Smooth muscle cell (in vitro differentiated cells): ENCODE data around the gene STK16. TPM values are rescaled to one million over a fixed set of nuclear protein-coding genes. Genes with fewer than 3 reads are reported as not detected.
"Not testable (repeated sequence)": the region's sequence is repeated elsewhere in the genome, so short reads cannot be mapped to it uniquely, and the experiment has no call there.

ENCODE experiments used
- DNase-seq: peaks from one replicate; lab custom pipeline; 2025; ENCODE audit not compliant: unreplicated experiment; lab: John Stamatoyannopoulos, UW
- H2AFZ ChIP-seq: fragments of 200-600 bp; sonication (generic); 2 replicates; pipeline ENCODE4 v1.6.0; 2016; ENCODE audit warnings: antibody characterized with exemption, low read depth, mild to moderate bottlenecking
- H3F3A ChIP-seq: fragments of 200-600 bp; sonication (generic); 2 replicates; pipeline ENCODE4 v1.6.0; 2017; ENCODE audit warnings: antibody characterized with exemption, low read depth
- H3K27ac ChIP-seq: fragments of 200-600 bp; sonication (generic); 2 replicates; pipeline ENCODE4 v1.5.1; 2016; ENCODE audit warnings: low read depth, mild to moderate bottlenecking
- H3K27me3 ChIP-seq: fragments of 200-600 bp; sonication (generic); 2 replicates; pipeline ENCODE4 v1.6.1; 2016; ENCODE audit warnings: low read depth, mild to moderate bottlenecking
- H3K36me3 ChIP-seq: fragments of 200-600 bp; sonication (generic); 2 replicates; pipeline ENCODE4 v1.5.1; 2016; ENCODE audit warnings: low read depth
- H3K4me1 ChIP-seq: fragments of 200-600 bp; sonication (generic); 2 replicates; pipeline ENCODE4 v1.5.1; 2016; ENCODE audit warnings: low read depth
- H3K4me2 ChIP-seq: fragments of 200-600 bp; sonication (generic); 2 replicates; pipeline ENCODE4 v1.6.0; 2016; ENCODE audit warnings: mild to moderate bottlenecking
- H3K4me3 ChIP-seq: fragments of 200-600 bp; sonication (generic); 2 replicates; pipeline ENCODE4 v1.5.1; 2016; ENCODE audit warnings: mild to moderate bottlenecking
- H3K79me2 ChIP-seq: fragments of 200-600 bp; sonication (generic); 2 replicates; pipeline ENCODE4 v1.6.0; 2016; ENCODE audit warnings: low read depth, mild to moderate bottlenecking
- H3K9ac ChIP-seq: fragments of 200-600 bp; sonication (generic); 2 replicates; pipeline ENCODE4 v1.6.0; 2016; ENCODE audit warnings: low read depth
- H3K9me3 ChIP-seq: fragments of 200-600 bp; sonication (generic); replicated peaks from 2 replicates; pipeline ENCODE4 v1.5.1; 2016; ENCODE audit warnings: low read depth
- H4K20me1 ChIP-seq: fragments of 200-600 bp; sonication (generic); 2 replicates; pipeline ENCODE4 v1.6.0; 2016; ENCODE audit warnings: low read depth
- CTCF ChIP-seq: fragments of 200-600 bp; sonication (generic); IDR thresholded peaks from 2 replicates; pipeline ENCODE4 v1.5.1; 2017; ENCODE audit warnings: borderline replicate concordance, mild to moderate bottlenecking, antibody characterized with exemption; ENCODE audit not compliant: insufficient read depth, poor library complexity, severe bottlenecking
- WGBS: methylation state at CpG from one replicate; pipeline ENCODE4 v1.1.7; 2016; ENCODE audit warnings: low lambda C conversion rate; 5-methylcytosine and 5-hydroxymethylcytosine counted together
- polyA plus RNA-seq: library from polyadenylated mRNA; unstranded; fragments of >200 nt; fragmentation: Nextera tagmentation; extraction: Ambion mirVana; gene quantifications from 2 replicates; pipeline ENCODE4 v1.2.1, GENCODE V29; 2016
- total RNA-seq: library from RNA; depleted of rRNA; stranded (reverse); fragments of >200 nt; gene quantifications from 2 replicates; pipeline ENCODE4 v1.2.3, GENCODE V29; 2014

STK16 gene
- total and polyA plus RNA-seq, 2 experiments from 2014 or later: 8.8 to 15.2 TPM

DNA sequence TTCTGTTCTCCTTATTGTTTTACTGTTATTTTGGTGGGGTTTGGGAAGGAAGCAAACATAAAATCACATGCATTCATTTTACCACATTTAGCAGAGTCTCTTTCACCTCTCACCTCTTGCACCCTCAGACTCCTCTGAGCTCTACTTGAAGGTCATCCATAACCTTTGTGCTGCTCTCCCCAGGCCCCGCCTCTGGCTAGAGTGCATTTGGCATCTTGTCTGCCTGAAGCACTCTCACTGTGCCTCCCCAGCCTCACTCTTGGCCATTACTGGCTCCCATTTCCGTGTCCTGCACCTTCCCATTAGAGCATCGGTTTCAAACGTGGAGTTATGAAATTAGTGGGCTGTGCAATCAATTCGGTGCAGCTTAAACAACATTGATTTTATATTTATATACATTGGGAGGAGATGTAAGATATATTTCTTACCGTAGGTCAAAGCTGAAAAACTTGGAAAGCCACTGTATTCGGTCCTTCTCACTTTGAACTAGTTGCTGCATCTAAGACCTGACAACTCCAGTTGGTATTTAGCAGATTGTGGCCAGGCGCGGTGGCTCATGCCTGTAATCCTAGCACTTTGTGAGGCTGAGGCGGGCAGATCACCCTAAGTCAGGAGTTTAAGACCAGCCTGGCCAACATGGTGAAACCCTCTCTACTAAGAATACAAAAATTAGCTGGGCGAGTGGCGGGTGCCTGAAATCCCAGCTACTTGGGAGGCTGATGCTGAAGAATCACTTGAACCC is 45.6 kb upstream of the STK16 start:
- WGBS: 89% methylated on average over 12 of the region's 12 CpGs

GRCh38 chr2:219200502-219201326 is 44.6 kb upstream of the STK16 start:
- not testable (repeated sequence) for H3K4me2 ChIP-seq, H3K9ac ChIP-seq, DNase-seq, H2AFZ ChIP-seq, H4K20me1 ChIP-seq, H3K36me3 ChIP-seq, H3K27me3 ChIP-seq, H3K4me1 ChIP-seq, H3F3A ChIP-seq, H3K79me2 ChIP-seq, H3K9me3 ChIP-seq, H3K27ac ChIP-seq, H3K4me3 ChIP-seq
- WGBS: 80% methylated on average over 26 of the region's 26 CpGs

More for the DNA sequence above, 45.6 kb upstream of the STK16 start:
- Histone ChIP-seq H3K4me1 (no peaks in the 10 kb centered on the region), H3K36me3 (no peaks in the 10 kb centered on the region), H4K20me1 (no peaks in the 10 kb centered on the region), H3K4me3 (no peak overlapping the region), H3K9me3 (no peaks in the 10 kb centered on the region), H3F3A (no peaks in the 10 kb centered on the region), H3K27me3 (no peaks in the 10 kb centered on the region), H3K27ac (no peak overlapping the region), H3K79me2 (no peaks in the 10 kb centered on the region), H3K4me2 (no peak overlapping the region), H3K9ac (no peak overlapping the region), H2AFZ (no peak overlapping the region)
- DNase-seq: no peak
- no peak for TF ChIP-seq CTCF

- H4K20me1 ChIP-seq, H2AFZ ChIP-seq, DNase-seq, H3K36me3 ChIP-seq, H3K4me2 ChIP-seq, H3K9ac ChIP-seq, H3K9me3 ChIP-seq, H3F3A ChIP-seq, H3K4me1 ChIP-seq, H3K4me3 ChIP-seq, H3K27me3 ChIP-seq, H3K27ac ChIP-seq, H3K79me2 ChIP-seq: not testable (repeated sequence)
- WGBS: 92% methylated on average over 21 of the region's 21 CpGs
These were observed 43.9 kb upstream of the STK16 start for GRCh38 chr2:219201331-219201730.

DNA sequence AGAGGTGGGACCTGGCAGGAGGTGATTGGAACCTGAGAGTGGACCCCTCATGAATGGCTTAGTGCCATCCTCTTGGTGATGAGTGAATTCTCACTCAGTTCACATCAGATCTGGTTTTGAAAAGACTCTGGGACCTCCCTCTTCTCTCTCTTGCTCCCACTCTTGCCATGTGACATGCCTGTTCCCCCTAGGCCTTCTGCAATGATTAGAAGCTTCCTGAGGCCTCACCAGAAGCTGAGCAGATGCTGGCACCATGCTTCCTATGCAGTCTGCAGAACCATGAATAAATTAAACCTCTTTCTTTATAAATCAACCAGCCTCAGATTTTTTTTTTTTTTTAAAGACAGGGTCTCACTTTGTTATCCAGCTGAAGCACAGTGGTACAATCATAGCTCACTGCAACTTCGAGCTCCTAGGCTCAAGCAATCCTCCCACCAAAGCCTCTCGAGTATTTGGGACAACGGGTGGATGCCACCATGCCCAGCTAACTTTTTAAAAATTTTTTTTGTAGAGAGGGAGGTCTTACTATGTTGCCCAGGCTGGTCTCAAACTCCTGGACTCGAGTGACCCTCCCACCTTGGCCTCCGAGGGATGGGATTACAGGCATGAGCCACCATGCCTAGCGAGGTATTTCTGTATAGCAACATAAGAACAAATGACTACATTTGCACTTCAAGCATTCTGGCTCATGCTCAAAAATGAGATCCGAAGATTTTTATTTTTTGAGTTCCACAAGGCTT is 40.7 kb upstream of the STK16 start:
- Histone ChIP-seq H3K36me3 (no peaks in the 10 kb centered on the region), H3K4me2 (no peak overlapping the region), H3K9ac (no peak overlapping the region), H3F3A (peaks cover 5% of the 10 kb centered on the region), H3K4me1 (no peaks in the 10 kb centered on the region), H3K79me2 (no peaks in the 10 kb centered on the region), H3K27ac (no peak overlapping the region), H3K4me3 (no peak overlapping the region), H2AFZ (no peak overlapping the region), H4K20me1 (no peaks in the 10 kb centered on the region), H3K27me3 (no peaks in the 10 kb centered on the region), H3K9me3 (no peaks in the 10 kb centered on the region)
- no peak for DNase-seq
- WGBS: 90% methylated on average over 7 of the region's 7 CpGs
- TF ChIP-seq CTCF: no peak
